Hypothalamus (tissue), 51 donors: ENCODE results near the gene CSNK1A1L.

Experiments
- DNase-seq, 51 donors: peaks; one replicate each; lab custom pipeline; 2025; lab: John Stamatoyannopoulos, UW

CSNK1A1L gene

GRCh38 chr13:37105251-37105714 lies at the start of gene CSNK1A1L:
Gene CSNK1A1L, minus strand, starts transcription at chr13:37105664. Its CDS starts 408 bp downstream, at chr13:37105256.
- DNase-seq, result no peak

GRCh38 chr13:37149380-37149779 lies 43.9 kb upstream of the CSNK1A1L start:
- no peak for DNase-seq

GRCh38 chr13:37148501-37148900 lies 43.0 kb upstream of the CSNK1A1L start:
- DNase-seq, result no peak

- DNase-seq, result no peak
These were observed 39.2 kb upstream of the CSNK1A1L start for GRCh38 chr13:37144661-37145060.

DNA sequence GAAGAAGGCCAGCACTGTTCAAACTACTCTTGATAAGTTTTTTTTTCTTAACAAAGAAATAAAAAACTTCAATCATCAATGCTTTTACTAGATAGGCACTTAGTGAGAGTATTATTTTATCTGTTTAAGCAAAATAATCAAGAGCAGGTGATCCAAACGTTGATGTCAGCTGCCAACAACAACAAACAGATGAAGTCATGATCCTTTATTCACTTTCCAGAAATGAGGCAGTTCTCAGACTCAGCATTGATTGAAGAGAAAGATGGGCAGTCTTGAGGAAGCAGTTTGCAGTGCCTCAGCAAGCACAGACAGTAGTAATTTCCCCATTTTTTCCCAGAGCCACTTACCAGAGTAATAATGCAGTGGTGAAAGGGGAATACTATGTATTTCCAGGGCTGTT lies 38.4 kb upstream of the CSNK1A1L start:
- no peak for DNase-seq

- no peak for DNase-seq
These were observed 37.4 kb upstream of the CSNK1A1L start for GRCh38 chr13:37142877-37143276.

GRCh38 chr13:37141011-37141410 lies 35.5 kb upstream of the CSNK1A1L start:
- no peak for DNase-seq

- no peak for DNase-seq
These were observed 33.9 kb upstream of the CSNK1A1L start for GRCh38 chr13:37139356-37139755.

- DNase-seq, result no peak
These were observed 33.5 kb upstream of the CSNK1A1L start for GRCh38 chr13:37138926-37139325.

- DNase-seq, result no peak
These were observed 32.7 kb upstream of the CSNK1A1L start for GRCh38 chr13:37138169-37138568.

- no peak for DNase-seq
These were observed 31.2 kb upstream of the CSNK1A1L start for GRCh38 chr13:37136633-37137032.

DNA sequence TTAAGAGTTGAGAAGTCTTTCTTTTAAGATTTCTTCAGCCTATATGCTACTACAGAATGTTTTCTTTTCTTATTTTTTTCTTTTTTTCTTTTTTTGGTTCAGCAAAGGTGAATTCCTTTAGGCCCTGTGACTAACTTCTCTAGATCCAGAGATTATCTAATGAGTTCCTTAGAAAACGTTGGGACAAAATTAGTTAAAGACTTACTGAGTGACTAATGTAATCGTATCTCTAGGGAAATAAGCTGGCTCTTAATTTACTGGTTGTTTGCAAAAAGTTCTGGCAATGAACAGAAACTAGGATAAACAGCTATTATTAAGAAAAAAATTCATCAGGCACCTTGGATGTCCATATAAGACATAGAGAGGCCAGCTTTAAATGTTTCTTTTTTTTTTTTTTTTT lies 30.7 kb upstream of the CSNK1A1L start:
- no peak for DNase-seq

DNA sequence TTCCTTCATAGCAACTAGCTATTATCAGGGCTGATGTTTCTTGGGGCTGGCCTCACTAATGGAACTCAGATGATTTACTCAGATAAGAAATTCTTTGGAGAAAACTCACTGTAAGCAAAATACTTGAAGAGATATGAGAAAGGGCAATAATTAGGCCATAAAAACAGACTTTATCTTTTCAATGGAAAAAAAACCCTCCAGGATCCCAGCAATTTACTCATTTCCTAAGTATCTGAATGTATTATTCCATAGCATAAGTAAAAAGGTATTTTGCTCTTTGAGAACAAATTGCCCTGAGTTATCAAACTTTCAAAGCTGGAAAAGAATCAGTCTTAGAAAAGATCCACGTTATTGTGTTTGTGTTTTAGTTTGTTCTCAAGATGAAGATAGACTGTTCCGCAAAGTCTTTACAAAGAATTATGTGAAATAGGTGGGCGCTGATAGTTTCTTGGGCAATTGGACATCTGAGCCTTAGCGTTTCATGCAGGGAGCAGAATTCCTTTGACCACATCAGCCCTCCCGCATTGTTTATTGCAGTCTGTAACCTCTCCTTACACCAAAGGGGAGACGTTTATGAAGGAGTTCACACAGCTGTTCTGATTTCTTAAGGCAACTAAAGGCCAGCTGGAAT lies 29.1 kb upstream of the CSNK1A1L start:
- no peak for DNase-seq

- DNase-seq, result no peak
These were observed 26.7 kb upstream of the CSNK1A1L start for GRCh38 chr13:37132211-37132610.

- no peak for DNase-seq
These were observed 25.6 kb upstream of the CSNK1A1L start for GRCh38 chr13:37131092-37131491.

DNA sequence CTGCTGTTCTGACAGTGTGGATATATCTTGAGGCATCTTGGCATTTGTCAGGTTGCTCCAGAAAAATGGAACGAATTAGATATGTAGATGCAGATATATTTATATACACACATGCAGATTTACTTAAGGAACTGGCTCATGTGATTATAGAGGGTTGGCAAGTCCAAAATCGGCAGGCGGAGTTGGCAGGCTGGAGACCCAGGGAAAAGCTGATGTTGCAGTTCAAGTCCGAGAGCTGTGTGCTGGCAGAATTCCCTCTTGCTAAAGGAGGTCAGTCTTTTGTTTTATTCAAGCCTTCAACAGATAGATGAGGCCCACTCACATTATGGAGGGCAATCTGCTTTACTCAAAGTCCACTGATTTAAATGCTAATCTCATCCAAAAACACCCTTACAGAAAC lies 24.4 kb upstream of the CSNK1A1L start:
- no peak for DNase-seq

DNA sequence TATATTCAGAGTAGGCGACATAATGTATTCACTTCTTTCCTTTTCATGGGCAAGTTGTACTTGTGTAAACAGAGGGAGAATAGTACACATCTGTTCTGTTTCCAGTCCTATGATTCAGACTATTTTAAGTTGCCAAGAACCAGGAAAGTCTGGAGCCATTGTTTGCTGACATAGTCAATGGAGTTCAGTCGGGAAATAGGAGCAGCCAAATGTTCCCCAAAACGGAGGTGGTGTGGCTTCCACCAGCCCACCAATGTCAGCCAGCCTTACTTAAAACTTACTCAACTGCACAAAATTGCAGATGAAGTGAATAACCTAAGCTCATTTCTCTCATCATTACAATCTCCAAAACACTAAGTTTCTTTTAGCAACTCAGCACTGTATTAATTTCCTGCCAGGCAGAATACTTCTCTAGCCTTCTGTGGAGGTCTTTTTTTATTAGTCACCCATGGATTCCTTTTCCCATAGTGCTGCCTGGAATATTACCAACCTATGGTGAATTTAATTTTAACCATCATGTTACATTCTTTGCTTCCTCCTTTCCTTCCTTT lies 22.3 kb upstream of the CSNK1A1L start:
- DNase-seq, result peak in 9 of 51 donors; percentile 1 to 49 (median 5)

GRCh38 chr13:37123337-37123736 lies 17.9 kb upstream of the CSNK1A1L start:
- DNase-seq, result no peak

GRCh38 chr13:37118016-37118415 lies 12.6 kb upstream of the CSNK1A1L start:
- peak in 7 of 51 donors; percentile 4 to 41 (median 10) for DNase-seq

- DNase-seq, result no peak
These were observed 8.8 kb upstream of the CSNK1A1L start for GRCh38 chr13:37114250-37114649.

DNA sequence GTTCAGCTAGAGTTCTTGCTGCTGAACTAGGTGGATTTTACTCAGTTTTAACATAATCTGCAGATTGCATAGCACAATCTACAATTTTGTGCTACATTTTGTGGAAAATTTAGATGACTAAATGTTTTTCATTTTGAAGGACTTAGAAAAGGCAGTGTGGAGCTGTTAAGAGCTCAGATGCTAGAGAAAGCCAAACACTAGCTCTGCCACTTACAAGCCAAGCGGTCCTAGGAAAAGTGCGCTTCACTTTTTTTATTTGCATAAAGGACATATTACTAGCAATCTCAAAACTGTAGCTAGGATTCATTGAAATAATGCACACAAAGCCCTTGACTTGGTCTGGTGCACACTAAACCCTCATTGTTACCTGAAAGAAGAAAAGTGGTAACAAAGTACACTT lies 8.1 kb upstream of the CSNK1A1L start:
- no peak for DNase-seq

GRCh38 chr13:37109051-37109678 lies 3.7 kb upstream of the CSNK1A1L start:
- peak in 3 of 51 donors; percentile 10 to 45 (median 11) for DNase-seq
